Measurements from ENCODE around the gene CPNE4.

DNA sequence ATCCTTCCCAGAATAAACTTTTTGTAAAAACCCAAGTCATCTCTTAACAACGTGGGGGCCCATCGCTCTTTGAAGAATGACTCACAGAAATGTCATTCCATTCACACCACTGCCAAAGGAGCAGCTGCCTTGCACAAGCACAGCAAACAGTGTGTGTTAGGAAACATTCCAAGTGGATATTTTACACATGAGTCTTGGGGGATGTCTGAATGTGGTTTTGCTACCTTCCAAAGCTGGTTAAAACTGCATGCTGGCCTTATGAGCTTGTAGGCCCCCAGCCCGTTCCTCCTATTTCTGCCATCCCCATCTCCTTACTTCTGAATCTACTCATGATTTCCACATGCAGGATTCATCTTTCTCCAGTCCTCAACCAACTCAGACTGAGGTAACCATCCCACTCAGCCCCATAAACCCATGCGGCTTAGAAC is 130.8 kb downstream of the CPNE4 start:
- TF ChIP-seq POLR2A (IDR thresholded peaks at IDR 0.05; ENCODE audit: low read depth): no peak
- no peak for TF ChIP-seq POLR2AphosphoS5 (IDR thresholded peaks at IDR 0.05)
- no peak for TF ChIP-seq EP300 (IDR thresholded peaks at IDR 0.05)
